ENCODE measurements around the gene KCNMA1. TPM values are rescaled to one million over a fixed set of nuclear protein-coding genes. Genes with fewer than 3 reads are reported as not detected.

The KCNMA1 gene
- total RNA-seq, 1 donor from 2014 or later: 95.5 TPM

DNA sequence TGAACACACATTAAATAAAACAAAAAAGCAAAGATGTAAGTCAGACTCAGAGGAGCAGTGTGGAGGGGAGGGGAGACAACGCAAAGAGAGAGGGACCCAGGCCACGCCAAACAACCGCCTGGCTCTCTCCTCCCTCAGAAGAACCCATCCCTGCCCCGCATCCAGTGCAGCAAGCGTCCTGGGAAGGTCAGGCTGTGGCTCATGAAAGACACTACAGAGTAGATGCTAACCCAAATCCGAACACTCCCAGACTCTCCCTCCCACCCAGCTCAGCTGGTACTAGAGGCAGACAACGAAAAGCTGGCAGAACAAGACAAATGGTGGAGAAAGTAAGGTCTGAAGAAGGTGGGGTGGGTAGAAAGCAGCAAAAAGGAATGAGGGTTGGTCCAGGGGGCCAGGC is 39.0 kb downstream of the KCNMA1 start:
- no peak for DNase-seq (ENCODE audit: extremely low spot score, unreplicated experiment)
- Mint-ChIP-seq H3K9me3 (ENCODE audit: unreplicated experiment) (no peaks in the 10 kb centered on the region), H3K27ac (ENCODE audit: unreplicated experiment) (peak overlapping the region; percentile 72), H3K27me3 (ENCODE audit: unreplicated experiment) (no peaks in the 10 kb centered on the region), H3K4me3 (ENCODE audit: unreplicated experiment) (no peak overlapping the region), H3K4me1 (ENCODE audit: unreplicated experiment) (peaks cover 42% of the 10 kb centered on the region), H3K36me3 (ENCODE audit: unreplicated experiment) (no peaks in the 10 kb centered on the region)
- no peak for TF ChIP-seq CTCF (IDR thresholded peaks at IDR 0.05)

DNA sequence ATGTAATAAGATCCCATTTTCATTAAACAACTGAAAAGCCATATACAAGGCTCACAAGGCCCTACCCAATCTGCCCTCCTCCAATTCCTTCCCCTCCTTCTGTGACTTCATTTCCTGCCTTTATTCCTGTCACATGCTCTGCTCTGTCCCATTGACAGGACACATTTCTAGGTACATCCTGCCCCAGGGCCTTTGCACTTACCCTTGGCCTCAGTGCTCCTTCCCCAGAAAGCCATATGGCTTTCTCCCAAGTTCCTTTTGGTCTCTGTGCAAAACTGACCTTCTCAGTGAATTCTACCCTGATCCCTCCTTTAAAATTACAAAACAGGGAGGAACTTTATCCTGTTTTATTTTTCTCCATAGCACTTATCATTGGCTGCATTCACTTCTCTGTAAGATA is 40.0 kb downstream of the KCNMA1 start:
- TF ChIP-seq CTCF (IDR thresholded peaks at IDR 0.05): no peak
- no peak for DNase-seq (ENCODE audit: extremely low spot score, unreplicated experiment)
- H3K9me3 Mint-ChIP-seq (ENCODE audit: unreplicated experiment): no peaks in the 10 kb centered on the region
- H3K36me3 Mint-ChIP-seq (ENCODE audit: unreplicated experiment): no peaks in the 10 kb centered on the region
- H3K4me3 Mint-ChIP-seq (ENCODE audit: unreplicated experiment): no peak overlapping the region
- H3K27ac Mint-ChIP-seq (ENCODE audit: unreplicated experiment): no peak overlapping the region
- peaks cover 42% of the 10 kb centered on the region for H3K4me1 Mint-ChIP-seq (ENCODE audit: unreplicated experiment)
- H3K27me3 Mint-ChIP-seq (ENCODE audit: unreplicated experiment): no peaks in the 10 kb centered on the region

DNA sequence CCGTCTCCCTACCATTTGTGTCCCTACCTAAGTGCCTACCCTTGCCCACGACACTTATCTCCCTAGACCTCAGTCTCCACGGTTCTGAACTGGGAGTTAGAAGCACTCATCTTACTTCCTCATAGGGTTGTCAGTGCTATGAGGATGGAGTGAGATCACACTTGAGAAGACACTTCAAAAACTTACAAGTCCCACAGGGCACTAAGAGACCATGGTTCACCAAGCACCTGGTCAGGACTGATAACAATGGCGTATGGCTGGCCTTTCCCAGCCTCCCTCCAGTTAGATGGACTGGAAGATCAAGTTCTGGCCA is 43.2 kb downstream of the KCNMA1 start:
- Mint-ChIP-seq H3K9me3 (ENCODE audit: unreplicated experiment) (no peaks in the 10 kb centered on the region), H3K4me3 (ENCODE audit: unreplicated experiment) (no peak overlapping the region), H3K27me3 (ENCODE audit: unreplicated experiment) (no peaks in the 10 kb centered on the region), H3K27ac (ENCODE audit: unreplicated experiment) (peak overlapping the region; percentile 46), H3K4me1 (ENCODE audit: unreplicated experiment) (peaks cover 38% of the 10 kb centered on the region), H3K36me3 (ENCODE audit: unreplicated experiment) (peaks cover 8% of the 10 kb centered on the region)
- no peak for DNase-seq (ENCODE audit: extremely low spot score, unreplicated experiment)
- no peak for TF ChIP-seq CTCF (IDR thresholded peaks at IDR 0.05)

DNA sequence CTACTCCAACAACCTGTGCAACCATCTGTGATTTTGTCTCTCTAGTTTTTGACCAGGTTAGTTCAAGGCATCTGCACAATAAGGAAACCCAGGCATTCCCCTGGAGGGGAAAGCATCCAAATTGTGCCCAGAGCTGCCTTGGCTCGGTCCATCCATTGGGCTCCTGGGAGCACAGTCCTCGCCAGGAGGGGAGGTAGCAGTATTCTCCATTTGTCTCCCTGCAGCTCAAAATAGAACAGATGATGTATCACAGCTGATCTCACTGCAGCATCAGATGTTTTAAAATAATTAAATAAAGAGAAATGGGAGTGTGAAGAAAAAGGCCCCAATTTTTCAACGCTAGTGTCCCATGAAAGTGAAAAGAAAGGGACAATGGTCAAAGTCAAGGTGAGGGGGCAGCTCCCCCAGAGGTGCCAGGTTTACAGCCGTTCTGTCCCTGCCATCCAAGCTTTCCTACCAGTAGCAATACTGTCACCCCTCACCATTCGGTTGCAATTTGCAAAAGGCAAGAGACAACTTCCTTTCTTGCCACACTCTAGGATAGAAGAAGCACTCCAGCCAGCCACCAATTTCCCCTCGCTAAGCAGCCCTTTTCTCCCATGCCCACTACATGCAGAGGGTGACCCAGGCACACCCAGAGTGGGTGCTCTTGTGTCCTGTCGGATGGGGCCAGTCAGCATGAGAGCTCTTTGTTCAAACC is 43.7 kb downstream of the KCNMA1 start:
- H3K27ac Mint-ChIP-seq (ENCODE audit: unreplicated experiment): peak overlapping the region; percentile 82
- no peak overlapping the region for H3K4me3 Mint-ChIP-seq (ENCODE audit: unreplicated experiment)
- H3K4me1 Mint-ChIP-seq (ENCODE audit: unreplicated experiment): peaks cover 38% of the 10 kb centered on the region
- no peaks in the 10 kb centered on the region for H3K27me3 Mint-ChIP-seq (ENCODE audit: unreplicated experiment)
- no peak for DNase-seq (ENCODE audit: extremely low spot score, unreplicated experiment)
- no peak for TF ChIP-seq CTCF (IDR thresholded peaks at IDR 0.05)
- no peaks in the 10 kb centered on the region for H3K9me3 Mint-ChIP-seq (ENCODE audit: unreplicated experiment)
- peaks cover 10% of the 10 kb centered on the region for H3K36me3 Mint-ChIP-seq (ENCODE audit: unreplicated experiment)

- peak overlapping the region; percentile 82 for H3K27ac Mint-ChIP-seq (ENCODE audit: unreplicated experiment)
- H3K36me3 Mint-ChIP-seq (ENCODE audit: unreplicated experiment): peaks cover 17% of the 10 kb centered on the region
- DNase-seq (ENCODE audit: extremely low spot score, unreplicated experiment): no peak
- H3K4me3 Mint-ChIP-seq (ENCODE audit: unreplicated experiment): no peak overlapping the region
- TF ChIP-seq CTCF (IDR thresholded peaks at IDR 0.05): no peak
- peaks cover 38% of the 10 kb centered on the region for H3K4me1 Mint-ChIP-seq (ENCODE audit: unreplicated experiment)
- H3K9me3 Mint-ChIP-seq (ENCODE audit: unreplicated experiment): no peaks in the 10 kb centered on the region
- H3K27me3 Mint-ChIP-seq (ENCODE audit: unreplicated experiment): no peaks in the 10 kb centered on the region
Observed at GRCh38 chr10:77592946-77593636, 44.5 kb downstream of the KCNMA1 start.

Measured in osteocyte (in vitro differentiated cells).